Activated CD4-positive, alpha-beta T cell treated with anti-CD3 and anti-CD28 coated beads for 24 hours (primary cell): ENCODE results near the gene OOEP.

Experiments used
- DNase-seq, 2 donors: peaks; one replicate each; pipeline ENCODE4 v3.0.0-alpha.2; 2020; ENCODE audit warnings: low read depth in 2 of 2

The OOEP gene

DNA sequence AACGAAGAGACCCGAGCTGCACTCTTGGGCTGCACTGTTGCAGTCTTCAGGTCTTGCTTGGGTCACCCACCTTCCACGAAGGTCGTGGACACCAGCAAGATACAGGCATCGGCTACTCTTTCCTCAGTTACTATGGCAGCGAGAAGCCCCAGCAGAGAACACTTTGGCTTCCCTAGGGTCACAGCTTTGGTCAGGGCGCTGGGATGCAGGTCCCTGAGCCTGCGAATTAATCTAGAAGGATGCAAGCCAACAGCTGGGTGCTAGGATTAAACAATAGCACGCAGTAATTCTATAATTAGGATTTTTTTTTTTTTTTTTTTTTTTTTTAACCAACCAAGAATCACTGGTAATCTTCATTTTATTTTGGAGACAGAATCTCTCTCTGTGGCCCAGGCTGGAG lies 5.1 kb downstream of the OOEP start:
- no peak for DNase-seq

DNA sequence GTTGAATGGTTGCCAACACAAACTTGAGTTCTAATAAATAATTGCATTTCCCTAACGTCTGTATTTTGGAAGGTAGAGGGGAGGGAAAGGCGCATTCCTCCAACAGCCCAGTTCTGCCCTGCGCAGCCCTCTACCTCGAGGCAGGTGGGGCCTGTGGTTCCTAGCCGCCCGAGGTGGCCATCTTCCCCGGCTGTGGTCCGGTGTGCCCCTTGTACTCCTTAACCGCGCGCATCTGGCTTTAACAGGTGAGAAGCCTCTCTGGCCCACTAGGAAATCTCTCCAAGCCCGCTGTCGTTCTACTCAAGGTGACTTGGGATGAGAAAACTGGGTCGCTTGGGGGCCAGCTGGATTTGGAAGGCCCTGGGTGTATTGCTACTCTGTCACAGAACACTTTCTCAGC lies 5.6 kb downstream of the OOEP start:
- DNase-seq: no peak

GRCh38 chr6:73363537-73363875 lies 6.2 kb downstream of the OOEP start:
- DNase-seq: no peak

GRCh38 chr6:73362869-73363536 lies 6.7 kb downstream of the OOEP start:
- no peak for DNase-seq

DNA sequence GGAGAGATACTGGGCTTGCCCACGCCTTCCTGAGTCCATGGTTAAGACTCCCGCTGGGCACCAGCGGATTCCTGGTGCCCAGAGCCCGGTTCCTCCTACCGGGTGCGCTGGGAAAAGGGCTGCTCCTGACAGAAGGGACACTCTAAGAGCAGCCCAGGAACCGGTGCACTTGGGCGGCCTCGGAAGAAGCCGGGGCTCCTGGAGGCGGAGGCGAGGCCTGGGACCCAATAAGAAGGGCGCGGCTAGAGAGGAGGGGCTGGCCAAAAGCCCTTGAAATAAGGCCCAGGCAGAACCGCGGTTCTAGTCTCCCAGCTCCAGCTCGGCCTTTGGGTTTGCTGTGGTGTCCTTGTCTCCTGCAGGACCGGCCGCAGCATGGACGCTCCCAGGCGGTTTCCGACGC lies 7.3 kb downstream of the OOEP start, which contains the start of gene KHDC3L:
KHDC3L (plus strand) TSS at position 301 of the 400 bp plus-strand sequence; CDS start at position 373, 72 bp downstream.
- no peak for DNase-seq

GRCh38 chr6:73353636-73354593 lies 15.8 kb downstream of the OOEP start, which contains the start of gene DPPA5:
DPPA5 (minus strand) TSS chr6:73354276; CDS start chr6:73354225, 51 bp downstream.
- no peak for DNase-seq

DNA sequence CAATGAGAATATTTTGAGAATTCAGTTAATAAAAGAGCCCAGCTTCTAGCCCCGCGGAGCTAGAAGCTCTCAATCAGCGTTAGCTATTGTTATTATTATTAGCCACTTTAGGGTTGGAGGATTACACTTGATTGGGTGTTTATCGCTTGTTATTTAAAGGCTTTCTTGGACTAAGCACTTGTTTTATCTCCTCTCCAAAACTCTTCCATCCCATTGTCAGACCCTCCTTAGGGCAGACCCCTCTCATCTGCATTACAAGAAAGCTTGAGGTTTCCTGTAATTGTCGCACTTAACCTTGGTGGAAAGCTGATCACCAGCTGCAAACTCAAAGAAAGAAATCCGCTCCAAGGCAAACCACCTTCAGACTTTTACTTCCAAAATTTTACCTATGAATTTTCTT lies 20.4 kb downstream of the OOEP start:
- no peak for DNase-seq

DNA sequence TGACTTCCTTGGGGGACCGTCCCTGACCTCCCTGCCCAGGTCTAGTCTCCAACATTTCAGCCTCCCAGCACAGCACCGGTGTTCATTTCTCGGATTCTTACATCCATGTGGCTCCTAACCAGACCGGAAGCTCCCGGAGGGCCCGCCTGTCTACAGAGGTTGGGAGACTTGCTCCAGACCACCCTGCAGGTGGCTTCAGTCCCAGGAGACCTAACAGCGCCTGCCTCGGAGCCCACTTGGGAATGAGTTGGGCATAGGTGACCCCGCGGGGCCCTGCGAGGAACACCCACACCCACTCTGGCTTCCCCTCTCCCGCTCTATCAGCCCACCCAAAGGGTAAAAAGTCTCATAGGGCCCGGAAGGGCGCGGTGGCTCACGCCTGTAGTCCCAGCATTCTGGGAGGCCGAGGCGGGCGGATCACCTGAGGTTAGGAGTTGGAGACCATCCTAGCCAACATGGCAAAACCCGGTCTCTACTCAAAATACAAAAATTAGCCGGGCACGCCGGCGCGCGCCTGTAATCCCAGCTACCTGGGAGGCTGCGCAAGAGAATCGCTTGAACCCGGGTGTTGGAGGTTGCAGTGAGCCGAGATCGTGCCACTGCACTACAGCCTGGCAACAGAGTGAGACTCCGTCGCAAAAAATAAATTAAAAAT lies 21.0 kb downstream of the OOEP start:
- DNase-seq: no peak

DNA sequence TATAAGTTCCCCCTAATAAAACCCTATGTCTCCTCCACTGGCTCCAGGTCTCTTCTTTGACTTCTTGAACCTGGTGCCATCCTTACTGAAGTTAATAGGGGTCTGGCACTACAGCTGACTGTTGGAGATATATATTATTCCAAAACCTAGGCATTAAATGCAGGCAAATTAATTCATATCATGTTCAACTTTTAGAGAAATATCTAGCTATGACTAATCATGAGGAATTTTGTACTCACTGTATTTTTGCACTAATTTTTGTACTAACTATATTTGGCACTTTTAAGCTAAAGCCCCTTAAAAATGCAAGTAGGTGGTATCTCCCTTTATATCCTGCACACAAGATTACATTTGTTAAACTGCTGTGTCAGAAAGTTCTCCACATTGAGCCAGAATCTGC lies 26.5 kb downstream of the OOEP start:
- no peak for DNase-seq

DNA sequence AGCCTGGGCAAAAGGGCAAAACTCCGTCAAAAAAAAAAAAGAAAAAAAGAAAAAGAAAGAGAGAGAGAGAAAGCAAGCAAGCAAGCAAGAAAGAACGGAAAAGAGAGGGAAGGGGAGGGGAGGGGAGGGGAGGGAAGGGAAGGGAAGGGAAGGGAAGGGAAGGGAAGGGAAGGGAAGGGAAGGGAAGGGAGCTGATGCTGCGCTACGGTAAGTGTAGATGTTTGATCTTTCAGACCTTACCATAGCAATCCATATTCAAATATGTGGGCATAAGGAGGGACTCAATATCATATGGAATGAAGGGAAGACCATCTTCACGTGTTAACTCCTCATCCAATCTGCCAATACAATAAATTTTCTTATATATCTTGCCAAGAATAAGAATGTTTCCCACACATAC lies 27.5 kb downstream of the OOEP start:
- DNase-seq: no peak

- no peak for DNase-seq
Measured at GRCh38 chr6:73341335-73341734, 28.4 kb downstream of the OOEP start.

DNA sequence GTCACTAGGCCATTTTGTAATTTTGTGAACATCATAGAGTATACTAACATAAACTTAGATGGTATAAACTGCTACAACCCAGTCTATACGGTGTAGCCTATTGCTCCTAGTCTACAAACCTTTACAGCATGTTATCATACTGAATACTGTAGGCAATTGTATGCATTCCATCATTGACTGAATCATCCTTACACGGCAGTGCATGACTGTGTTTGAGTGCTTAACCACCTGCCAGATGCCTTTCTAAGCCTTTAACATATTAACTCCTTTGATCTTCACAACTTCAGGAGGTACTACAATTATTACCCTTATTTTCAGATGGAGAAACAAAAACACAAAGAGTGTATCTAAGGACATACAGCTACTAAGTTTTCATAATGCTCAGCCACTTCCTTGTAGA lies 29.6 kb downstream of the OOEP start:
- DNase-seq: no peak

DNA sequence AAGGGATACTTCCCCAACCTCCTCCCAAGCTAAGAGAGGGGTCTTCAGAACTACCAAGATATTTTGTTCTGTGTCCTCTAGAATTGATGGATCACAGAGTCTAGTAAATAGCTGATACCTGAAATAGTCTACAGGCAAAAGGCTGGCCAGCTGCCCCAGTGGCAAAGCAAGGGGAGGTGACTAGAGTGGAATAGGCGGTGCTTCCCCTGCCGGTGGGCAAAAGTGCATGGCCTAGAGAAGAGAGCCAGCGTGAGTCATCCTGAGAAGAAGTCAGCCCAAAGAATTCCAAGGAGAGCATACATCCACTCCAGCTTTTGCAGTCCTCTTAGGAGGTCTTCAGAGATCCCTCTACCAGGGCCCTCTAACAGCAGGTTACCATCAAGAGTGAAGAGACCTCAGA lies 30.4 kb downstream of the OOEP start:
- no peak for DNase-seq

DNA sequence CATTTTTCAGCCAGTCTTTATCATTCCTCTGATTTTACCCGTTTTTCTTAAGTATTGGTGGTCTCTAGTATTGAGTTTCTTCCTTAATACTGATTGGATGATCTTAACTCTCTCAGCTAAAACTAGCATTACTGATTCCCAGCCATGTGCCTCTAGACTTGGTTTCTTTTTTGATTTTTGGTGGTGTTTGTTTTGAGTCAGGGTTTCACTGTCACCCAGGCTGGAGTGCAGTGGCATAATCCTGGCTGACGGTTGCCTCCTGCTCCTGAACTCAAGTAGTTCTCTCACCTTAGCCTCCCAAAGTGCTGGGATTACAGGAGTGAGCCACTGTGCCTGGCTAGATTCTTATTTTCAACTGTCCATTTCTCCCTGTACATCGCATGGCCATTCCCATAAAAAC lies 40.5 kb downstream of the OOEP start:
- DNase-seq: no peak

DNA sequence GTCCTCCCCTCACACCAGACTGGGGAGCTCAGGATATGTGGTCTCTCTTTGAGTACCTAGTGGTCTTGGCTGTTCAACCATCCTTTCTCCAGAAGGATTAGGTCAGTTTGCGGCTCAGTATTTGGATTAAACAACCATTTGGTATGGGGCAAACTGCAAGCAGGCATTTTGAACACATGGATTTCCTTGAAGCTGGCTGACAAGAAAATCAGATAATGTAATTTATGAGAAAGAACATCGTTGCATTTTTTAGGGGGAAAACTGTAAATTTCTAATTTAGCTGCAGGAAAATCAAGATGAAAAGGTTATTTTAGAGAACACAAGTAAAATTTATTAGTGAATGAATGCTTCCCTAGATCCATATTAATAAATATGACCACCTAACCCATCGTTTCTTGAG lies 40.9 kb downstream of the OOEP start:
- no peak for DNase-seq

GRCh38 chr6:73325656-73326055 lies 44.0 kb downstream of the OOEP start:
- DNase-seq: no peak

DNA sequence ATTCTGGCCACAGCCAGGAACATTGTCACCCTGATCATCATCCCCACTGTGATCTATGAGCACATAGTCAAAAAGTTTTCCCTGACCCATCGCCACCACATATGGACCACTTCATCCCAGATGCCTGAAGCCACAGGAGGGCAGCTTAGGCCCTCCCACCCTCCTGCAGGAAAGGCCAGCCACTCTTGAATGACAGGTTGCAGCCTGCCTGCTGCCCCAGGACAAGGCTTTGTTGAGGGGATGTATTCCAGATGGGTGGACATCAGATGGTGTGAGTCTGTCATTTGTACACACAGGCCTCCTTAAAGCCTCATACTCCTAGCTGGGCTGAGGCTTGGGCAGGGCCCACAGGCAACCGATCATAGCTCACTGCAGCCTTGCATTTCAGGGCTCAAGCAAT lies 46.4 kb downstream of the OOEP start:
- DNase-seq: no peak
